KOPT-K1 (cell line): ENCODE data around the gene MRPS26.
"Not testable (repeated sequence)": the region's sequence is repeated elsewhere in the genome, so short reads cannot be mapped to it uniquely, and the experiment has no call there.

Experiments
- H3K27ac ChIP-seq: fragments of 200-600 bp; sonication (generic); 2 replicates; pipeline ENCODE4 v1.5.1; 2016; ENCODE audit warnings: antibody characterized with exemption, mild to moderate bottlenecking, low read depth, low read length; ENCODE audit not compliant: poor library complexity, severe bottlenecking
- H3K36me3 ChIP-seq: fragments of 200-600 bp; sonication (generic); 2 replicates; pipeline ENCODE4 v1.5.1; 2017; ENCODE audit warnings: antibody characterized with exemption, mild to moderate bottlenecking, low read length, moderate library complexity; ENCODE audit not compliant: insufficient read depth
- H3K9me3 ChIP-seq: fragments of 200-600 bp; sonication (generic); 2 replicates; pipeline ENCODE4 v1.5.1; 2017; ENCODE audit warnings: antibody characterized with exemption, low read length, mild to moderate bottlenecking; ENCODE audit not compliant: insufficient read depth, poor library complexity, severe bottlenecking

The MRPS26 gene

GRCh38 chr20:3051385-3052019, 5.7 kb downstream of the MRPS26 start:
- Histone ChIP-seq H3K9me3 (no peaks in the 10 kb centered on the region), H3K36me3 (peaks cover 35% of the 10 kb centered on the region), H3K27ac (no peak overlapping the region)

DNA sequence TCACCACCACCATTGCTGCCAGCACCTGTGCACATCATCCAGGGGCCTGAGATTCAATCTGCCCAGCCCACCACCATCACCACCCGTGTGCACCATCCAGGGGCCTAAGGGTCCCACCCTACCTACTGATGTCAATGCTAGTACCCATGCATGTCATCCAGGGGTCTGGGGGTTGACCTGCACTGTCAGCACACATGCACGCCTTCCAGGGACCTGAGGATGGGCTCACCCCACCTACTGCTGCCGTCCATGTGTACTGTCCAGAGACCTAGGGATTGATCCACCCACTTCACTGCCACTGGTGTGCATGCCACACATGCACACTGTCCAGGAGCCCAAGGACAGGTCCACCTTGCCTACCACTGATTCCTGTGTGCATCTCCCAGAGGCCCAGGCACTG, 13.6 kb downstream of the MRPS26 start:
- H3K27ac ChIP-seq, result no peak overlapping the region
- no peaks in the 10 kb centered on the region for H3K36me3 ChIP-seq
- H3K9me3 ChIP-seq, result no peaks in the 10 kb centered on the region

GRCh38 chr20:3064119-3064518, 18.3 kb downstream of the MRPS26 start:
- not testable (repeated sequence) for H3K9me3 ChIP-seq, H3K27ac ChIP-seq, H3K36me3 ChIP-seq

DNA sequence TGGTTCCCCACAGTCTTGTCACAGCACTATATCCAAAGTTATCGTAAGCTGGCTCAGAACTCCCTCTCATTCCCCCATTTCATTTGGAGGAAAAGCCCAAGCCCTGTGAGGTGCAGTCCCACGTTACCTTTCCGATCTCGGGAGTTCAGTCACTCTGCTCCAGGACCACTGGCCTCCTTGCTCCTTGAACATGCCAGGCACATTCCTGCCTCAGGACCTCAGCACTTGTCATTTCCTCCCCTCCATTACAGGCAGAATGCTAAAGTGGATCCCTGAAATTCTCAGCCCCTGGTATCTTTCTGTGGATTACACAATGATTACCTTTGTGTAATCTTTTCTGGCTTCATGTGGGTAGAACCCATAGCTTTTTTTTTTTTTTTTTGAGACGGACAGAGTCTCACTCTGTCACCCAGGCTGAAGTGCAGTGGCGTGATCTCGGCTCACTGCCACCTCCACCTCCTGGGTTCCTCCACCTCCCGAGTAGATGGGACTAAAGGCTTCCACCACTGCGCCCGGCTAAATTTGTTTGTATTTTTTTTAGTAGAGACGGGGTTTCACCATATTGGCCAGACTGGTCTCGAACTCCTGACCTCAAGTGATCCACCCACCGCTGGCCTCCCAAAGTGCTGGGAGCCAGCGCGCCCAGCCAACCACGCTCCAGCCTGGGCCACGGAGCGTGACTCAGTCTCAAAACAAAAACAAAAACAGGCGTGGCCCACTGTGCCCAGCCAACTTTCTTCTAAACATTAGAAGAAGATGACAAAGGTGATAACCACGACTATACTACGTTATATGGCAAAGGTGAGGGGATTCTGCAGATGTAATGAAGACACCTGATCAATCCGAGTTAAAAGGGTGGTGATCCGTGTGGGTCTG, 21.5 kb downstream of the MRPS26 start:
- H3K9me3 ChIP-seq, result no peaks in the 10 kb centered on the region
- no peak overlapping the region for H3K27ac ChIP-seq
- H3K36me3 ChIP-seq, result no peaks in the 10 kb centered on the region

DNA sequence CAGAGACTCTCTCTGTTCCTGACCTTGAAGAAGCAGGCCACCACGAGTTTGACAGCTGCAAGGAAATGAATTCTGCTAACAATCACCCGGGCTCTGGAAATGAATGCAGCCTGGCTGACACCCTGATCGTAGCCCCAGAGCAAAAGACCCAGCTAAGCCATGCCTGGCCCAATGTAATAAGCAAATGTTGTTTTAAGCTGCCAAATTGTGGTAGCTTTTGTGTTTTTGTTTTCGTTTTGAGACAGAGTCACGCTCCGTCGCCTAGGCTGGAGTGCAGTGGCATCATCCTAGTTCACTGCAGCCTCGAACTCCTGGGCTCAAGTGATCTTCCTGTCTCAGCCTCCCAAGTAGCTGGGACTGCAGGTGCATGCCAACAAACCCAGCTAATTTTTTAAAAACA, 22.2 kb downstream of the MRPS26 start:
- no peak overlapping the region for H3K27ac ChIP-seq
- no peaks in the 10 kb centered on the region for H3K36me3 ChIP-seq
- H3K9me3 ChIP-seq, result no peaks in the 10 kb centered on the region

- Histone ChIP-seq H3K9me3 (no peaks in the 10 kb centered on the region), H3K27ac (no peak overlapping the region), H3K36me3 (no peaks in the 10 kb centered on the region)
These were observed 23.4 kb downstream of the MRPS26 start for GRCh38 chr20:3068986-3069900.

DNA sequence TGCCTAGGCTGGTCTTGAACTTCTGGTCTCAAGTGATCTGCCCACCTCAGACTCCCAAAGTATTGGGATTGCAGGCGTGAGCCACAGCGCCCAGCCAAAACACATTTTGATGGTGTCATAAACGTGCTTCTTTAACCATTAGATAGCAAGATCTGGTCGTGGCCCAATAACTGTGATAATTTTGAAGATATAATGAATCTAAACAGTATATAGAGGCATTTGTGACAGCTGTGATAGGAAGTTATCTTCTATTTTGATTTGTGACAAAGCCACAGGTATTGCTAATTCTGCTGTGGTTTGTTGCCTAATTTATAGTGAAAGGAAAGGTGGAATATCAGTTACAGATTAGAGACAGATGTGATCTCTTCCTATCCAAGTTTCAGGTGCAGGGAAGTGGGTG, 24.9 kb downstream of the MRPS26 start:
- no peaks in the 10 kb centered on the region for H3K9me3 ChIP-seq
- no peak overlapping the region for H3K27ac ChIP-seq
- H3K36me3 ChIP-seq, result no peaks in the 10 kb centered on the region

DNA sequence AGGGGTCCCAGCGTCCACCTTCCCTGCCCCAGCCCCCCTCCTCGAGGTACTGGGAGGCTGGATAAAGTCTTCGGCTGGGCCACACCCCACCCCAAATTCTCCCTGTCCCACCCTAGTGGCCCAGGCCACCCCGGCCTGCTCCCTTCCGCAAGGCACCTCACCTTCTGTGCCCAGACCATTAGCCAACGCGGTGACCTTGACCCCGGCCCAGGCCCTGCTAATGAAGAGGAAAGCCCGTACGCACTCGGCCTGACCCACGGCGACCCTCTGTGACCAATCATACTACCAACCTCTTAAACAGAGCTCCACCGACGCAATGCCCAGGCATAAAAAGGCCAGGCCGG, 25.4 kb downstream of the MRPS26 start:
- Histone ChIP-seq H3K9me3 (no peaks in the 10 kb centered on the region), H3K36me3 (no peaks in the 10 kb centered on the region), H3K27ac (no peak overlapping the region)

GRCh38 chr20:3071610-3072529, 26.0 kb downstream of the MRPS26 start, which contains the start of gene OXT:
TSS of gene OXT (plus strand) at chr20:3071620. CDS start at chr20:3071656, 36 bp downstream.
- Histone ChIP-seq H3K27ac (no peak within 1 kb of the TSS), H3K9me3 (no peaks in the 10 kb centered on the region), H3K36me3 (no peaks in the 10 kb centered on the region)

DNA sequence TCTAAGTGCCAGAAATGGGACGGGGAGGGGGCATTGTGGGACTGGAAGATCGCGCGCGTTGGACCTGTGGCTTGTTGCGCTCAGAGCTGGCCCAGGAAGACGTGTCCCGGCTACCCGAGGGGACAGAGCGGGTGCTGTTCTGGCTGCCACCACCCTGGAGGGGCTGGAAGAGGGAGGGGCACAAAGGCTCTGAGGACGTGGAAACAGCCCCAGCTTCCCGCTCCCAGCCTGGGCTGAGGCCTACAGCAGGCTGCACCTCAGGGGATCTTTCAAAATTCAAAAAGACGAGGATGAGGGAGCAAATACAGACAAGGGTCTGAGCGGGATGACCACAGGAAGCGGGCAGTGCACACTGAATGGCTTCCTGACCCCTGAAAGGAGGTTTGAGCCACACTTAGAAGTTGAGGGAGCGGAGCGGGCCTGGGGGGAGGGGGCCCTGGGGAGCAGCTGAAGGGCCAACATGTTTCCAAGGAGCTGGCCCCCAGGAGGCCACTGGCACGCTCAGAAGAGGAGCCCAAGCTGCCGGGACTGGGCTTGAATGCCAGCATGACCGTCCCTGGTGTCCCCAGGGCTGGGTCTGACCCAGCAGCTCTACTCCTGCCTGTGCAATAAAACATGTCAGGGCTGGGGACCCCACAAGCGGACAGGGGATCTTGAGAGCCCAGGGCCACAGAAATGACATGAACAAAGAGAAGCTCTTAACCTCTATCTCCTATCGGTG, 26.8 kb downstream of the MRPS26 start:
- H3K27ac ChIP-seq, result no peak overlapping the region
- no peaks in the 10 kb centered on the region for H3K36me3 ChIP-seq
- H3K9me3 ChIP-seq, result no peaks in the 10 kb centered on the region

DNA sequence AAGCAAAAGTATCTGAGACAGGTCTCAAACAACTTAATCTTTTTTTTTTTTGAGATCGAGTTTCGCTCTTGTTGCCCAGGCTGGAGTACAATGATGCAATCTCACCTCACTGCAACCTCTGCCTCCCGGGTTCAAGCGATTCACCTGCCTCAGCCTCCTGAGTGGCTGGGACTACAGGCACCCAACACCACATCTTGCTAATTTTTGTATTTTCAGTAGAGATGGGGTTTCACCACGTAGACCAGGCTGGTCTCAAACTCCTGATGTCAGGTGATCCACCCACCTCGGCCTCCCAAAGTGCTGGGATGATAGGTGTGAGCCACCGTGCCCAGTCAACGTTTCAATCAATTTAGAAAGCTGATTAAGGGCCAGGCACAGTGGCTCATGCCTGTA, 27.4 kb downstream of the MRPS26 start:
- H3K27ac ChIP-seq, H3K36me3 ChIP-seq, H3K9me3 ChIP-seq: not testable (repeated sequence)

- Histone ChIP-seq H3K27ac (no peak overlapping the region), H3K9me3 (no peaks in the 10 kb centered on the region), H3K36me3 (no peaks in the 10 kb centered on the region)
These were observed 29.0 kb downstream of the MRPS26 start for GRCh38 chr20:3074812-3075211.

- not testable (repeated sequence) for H3K27ac ChIP-seq, H3K9me3 ChIP-seq, H3K36me3 ChIP-seq
These were observed 29.5 kb downstream of the MRPS26 start for GRCh38 chr20:3075315-3075714.

DNA sequence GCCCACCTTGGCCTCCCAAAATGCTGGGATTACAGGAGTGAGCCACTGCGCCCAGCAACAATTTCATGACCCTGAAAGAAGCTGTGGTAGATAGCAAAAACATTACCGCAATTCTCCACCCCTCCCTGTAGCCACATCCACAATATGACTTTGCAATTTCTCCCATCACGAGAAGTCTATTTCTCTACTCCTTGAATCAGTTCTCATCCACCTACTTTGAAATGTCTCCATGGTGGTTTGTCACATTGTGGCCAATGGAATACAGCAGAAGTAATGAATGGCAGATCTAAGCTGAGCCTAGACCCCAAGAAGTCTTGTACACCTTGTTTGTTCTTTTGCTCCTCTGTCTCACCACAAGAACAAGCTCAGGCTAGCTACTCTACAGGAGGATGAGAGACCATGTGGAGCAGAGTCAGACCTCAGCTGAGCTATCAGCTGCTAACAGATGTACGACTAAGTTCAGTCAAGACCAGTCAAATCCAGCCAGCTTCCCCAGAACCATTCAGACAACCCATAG, 31.8 kb downstream of the MRPS26 start:
- Histone ChIP-seq H3K9me3 (no peaks in the 10 kb centered on the region), H3K27ac (no peak overlapping the region), H3K36me3 (no peaks in the 10 kb centered on the region)
